SH-SY5Y (cell line): Measurements from ENCODE around the gene FOXP1.

Experiments used
- GATA2 ChIP-seq: IDR thresholded peaks from 2 replicates; pipeline ENCODE4 v1.6.1; 2011; ENCODE audit warnings: mild to moderate bottlenecking, low read depth, low read length
- GATA3 ChIP-seq: IDR thresholded peaks from 2 replicates; pipeline ENCODE4 v1.6.1; 2011; ENCODE audit warnings: low read depth, mild to moderate bottlenecking, low read length, moderate library complexity

- TF ChIP-seq GATA2 = no peak
- no peak for TF ChIP-seq GATA3
These were observed 591.4 kb downstream of the FOXP1 start for GRCh38 chr3:70992131-70992530.
